ENCODE data around the gene AKAP13. TPM values are rescaled to one million over a fixed set of nuclear protein-coding genes. Genes with fewer than 3 reads are reported as not detected.
"Not testable (repeated sequence)": the region's sequence is repeated elsewhere in the genome, so short reads cannot be mapped to it uniquely, and the experiment has no call there.

AKAP13 gene
- total RNA-seq, 2 donors from 2014 or later: 87.3 to 106 TPM

GRCh38 chr15:85482894-85483293, 102.5 kb downstream of the AKAP13 start:
- DNase-seq: no peak
- no peak overlapping the region for H3K9ac ChIP-seq (ENCODE audit: low read depth in 2 of 2, low read length in 2 of 2)
- intact Hi-C loops (cut with DNase I): no loop called here
- peak overlapping the region; percentile 25 for H3K27ac ChIP-seq
- no peak for TF ChIP-seq CTCF (IDR thresholded peaks at IDR 0.05)
- no peaks in the 10 kb centered on the region for H3K27me3 ChIP-seq
- no peaks in the 10 kb centered on the region for H3K9me3 ChIP-seq
- H3K36me3 ChIP-seq: no peaks in the 10 kb centered on the region
- no peak overlapping the region for H3K4me3 ChIP-seq
- H3K4me1 ChIP-seq: no peaks in the 10 kb centered on the region

DNA sequence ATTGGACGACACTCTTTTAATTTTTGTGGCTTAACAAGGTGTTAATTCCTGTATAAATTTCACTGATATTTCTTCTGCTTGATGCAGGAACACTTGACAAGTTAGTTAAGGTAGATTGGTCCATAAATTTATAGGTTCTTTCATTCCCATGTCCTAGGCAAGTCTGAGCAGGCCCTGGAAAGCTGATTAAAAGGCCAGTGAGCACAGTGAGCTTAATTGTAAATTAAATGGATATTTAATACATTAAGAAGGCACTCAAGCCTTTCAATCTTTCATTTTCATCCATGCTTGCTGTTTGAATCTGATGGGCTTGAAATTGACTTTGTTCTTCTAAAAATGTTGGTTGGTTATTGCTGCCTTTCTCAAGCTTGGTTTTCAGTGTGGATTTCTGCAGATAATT, 103.6 kb downstream of the AKAP13 start:
- intact Hi-C loops (cut with DNase I); H3K27ac ChIP-seq: not testable (repeated sequence)

GRCh38 chr15:85484923-85485322, 104.5 kb downstream of the AKAP13 start:
- H3K9ac ChIP-seq (ENCODE audit: low read depth in 2 of 2, low read length in 2 of 2); H3K4me3 ChIP-seq; H3K27me3 ChIP-seq; H3K27ac ChIP-seq; intact Hi-C loops (cut with DNase I); H3K9me3 ChIP-seq; H3K4me1 ChIP-seq; H3K36me3 ChIP-seq; DNase-seq: not testable (repeated sequence)

More for the DNA sequence above, 103.6 kb downstream of the AKAP13 start:
- not testable (repeated sequence) for H3K9ac ChIP-seq (ENCODE audit: low read depth in 2 of 2, low read length in 2 of 2); H3K36me3 ChIP-seq; H3K27me3 ChIP-seq; H3K9me3 ChIP-seq; DNase-seq; H3K4me1 ChIP-seq; H3K4me3 ChIP-seq

- Histone ChIP-seq H3K4me1 (no peaks in the 10 kb centered on the region), H3K27me3 (no peaks in the 10 kb centered on the region), H3K9me3 (no peaks in the 10 kb centered on the region), H3K27ac (no peak overlapping the region), H3K9ac (ENCODE audit: low read depth in 2 of 2, low read length in 2 of 2) (no peak overlapping the region), H3K4me3 (no peak overlapping the region), H3K36me3 (no peaks in the 10 kb centered on the region)
- intact Hi-C loops (cut with DNase I): no loop called here
- peak; percentile 63 for TF ChIP-seq CTCF (IDR thresholded peaks at IDR 0.05)
- peak; percentile 84 for DNase-seq
Observed at GRCh38 chr15:85485956-85486567, 105.7 kb downstream of the AKAP13 start.

GRCh38 chr15:85487796-85488195, 107.4 kb downstream of the AKAP13 start:
- H3K9me3 ChIP-seq; H3K4me3 ChIP-seq; DNase-seq; intact Hi-C loops (cut with DNase I); H3K4me1 ChIP-seq; H3K27ac ChIP-seq; H3K36me3 ChIP-seq; H3K27me3 ChIP-seq; H3K9ac ChIP-seq (ENCODE audit: low read depth in 2 of 2, low read length in 2 of 2): not testable (repeated sequence)

DNA sequence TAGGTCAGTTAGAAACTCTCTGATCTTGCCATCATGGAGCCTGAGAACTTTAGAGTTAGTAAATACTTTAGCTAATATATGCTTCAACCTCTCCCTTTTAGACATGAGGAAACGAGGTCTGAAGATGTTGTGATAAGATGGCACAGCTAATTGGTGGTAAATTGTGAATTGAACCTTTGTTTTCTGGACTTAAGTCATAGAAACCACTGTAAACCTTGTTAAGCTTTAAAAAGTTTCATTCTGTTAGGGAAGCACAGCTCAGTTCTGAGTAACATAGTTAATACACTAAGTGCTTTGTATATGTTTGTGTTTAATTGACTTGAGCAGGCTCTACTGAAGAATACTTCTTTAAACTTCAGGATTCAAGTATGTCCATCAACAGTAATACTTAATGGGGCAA, 108.6 kb downstream of the AKAP13 start:
- Histone ChIP-seq H3K9ac (ENCODE audit: low read depth in 2 of 2, low read length in 2 of 2) (no peak overlapping the region), H3K4me1 (no peaks in the 10 kb centered on the region), H3K36me3 (no peaks in the 10 kb centered on the region), H3K4me3 (no peak overlapping the region), H3K27me3 (no peaks in the 10 kb centered on the region), H3K9me3 (no peaks in the 10 kb centered on the region), H3K27ac (no peak overlapping the region)
- no peak for DNase-seq
- no peak for TF ChIP-seq CTCF (IDR thresholded peaks at IDR 0.05)
- intact Hi-C loops (cut with DNase I): no loop called here

DNA sequence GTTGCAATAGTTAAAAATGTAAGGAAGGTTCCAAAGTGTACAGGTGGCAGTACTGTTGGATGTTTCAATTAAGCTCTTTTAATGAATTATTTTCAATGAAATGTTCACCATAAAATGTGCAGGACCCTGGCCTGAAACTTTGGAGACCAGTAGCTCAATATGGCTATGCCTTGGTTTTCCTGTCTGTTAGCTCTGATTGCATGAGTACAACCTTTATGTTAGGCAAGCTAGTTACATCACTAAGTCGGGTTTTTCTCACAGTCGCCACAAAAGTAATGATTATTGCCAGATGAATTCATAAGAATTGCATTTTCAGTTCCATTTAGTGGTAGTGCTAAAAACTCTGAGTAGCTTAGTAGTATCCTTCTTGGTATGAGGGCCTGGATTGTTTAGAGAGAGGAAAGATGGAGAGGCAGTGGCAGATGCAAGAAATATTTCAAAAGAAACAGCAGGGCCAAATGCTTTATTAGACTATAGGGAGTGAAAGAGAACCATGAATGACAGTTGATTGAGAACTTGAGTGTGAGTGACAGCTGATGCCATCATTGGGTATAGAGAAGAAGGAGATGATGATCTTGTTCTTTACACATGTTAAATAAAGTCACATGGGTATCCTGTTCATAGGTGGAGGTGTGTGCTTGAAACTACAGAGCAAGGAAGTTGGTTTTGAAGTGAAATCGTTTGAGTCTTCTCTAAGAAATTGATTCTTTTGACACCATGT, 109.5 kb downstream of the AKAP13 start:
- no peaks in the 10 kb centered on the region for H3K4me1 ChIP-seq

More for the DNA sequence above, 109.5 kb downstream of the AKAP13 start:
- DNase-seq: no peak
- no peaks in the 10 kb centered on the region for H3K27me3 ChIP-seq
- no peaks in the 10 kb centered on the region for H3K9me3 ChIP-seq
- TF ChIP-seq CTCF (IDR thresholded peaks at IDR 0.05): no peak
- H3K27ac ChIP-seq: no peak overlapping the region
- no peak overlapping the region for H3K4me3 ChIP-seq
- H3K9ac ChIP-seq (ENCODE audit: low read depth in 2 of 2, low read length in 2 of 2): no peak overlapping the region
- intact Hi-C loops (cut with DNase I): loop anchor here (10.0 kb wide), 1 partner anchor 235 kb away; no protein-coding TSS in a partner anchor
- H3K36me3 ChIP-seq: no peaks in the 10 kb centered on the region
